ENCODE data around the gene DAB1.

The DAB1 gene

DNA sequence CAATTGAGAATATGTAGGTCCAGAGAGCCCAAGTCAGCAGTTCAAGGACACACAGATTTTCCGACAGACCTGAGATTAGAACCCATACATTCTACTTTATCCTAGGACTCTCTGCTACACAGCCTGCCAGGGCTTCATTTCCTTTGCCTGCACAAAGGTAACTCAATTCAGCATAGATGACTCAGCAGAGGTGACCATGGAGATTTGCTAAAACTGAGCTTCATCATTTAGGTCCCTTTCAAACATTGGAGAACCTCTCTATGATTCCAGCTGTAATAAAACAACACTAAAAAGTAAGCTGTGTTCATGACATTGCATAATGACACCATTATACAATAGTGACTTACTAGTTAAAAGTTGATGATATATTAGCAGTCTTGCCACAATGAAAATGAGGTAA is 22.2 kb downstream of the DAB1 start:
- no peak overlapping the region for H3K4me3 ChIP-seq (ENCODE audit: low read length)
- TF ChIP-seq, protein P1, sequence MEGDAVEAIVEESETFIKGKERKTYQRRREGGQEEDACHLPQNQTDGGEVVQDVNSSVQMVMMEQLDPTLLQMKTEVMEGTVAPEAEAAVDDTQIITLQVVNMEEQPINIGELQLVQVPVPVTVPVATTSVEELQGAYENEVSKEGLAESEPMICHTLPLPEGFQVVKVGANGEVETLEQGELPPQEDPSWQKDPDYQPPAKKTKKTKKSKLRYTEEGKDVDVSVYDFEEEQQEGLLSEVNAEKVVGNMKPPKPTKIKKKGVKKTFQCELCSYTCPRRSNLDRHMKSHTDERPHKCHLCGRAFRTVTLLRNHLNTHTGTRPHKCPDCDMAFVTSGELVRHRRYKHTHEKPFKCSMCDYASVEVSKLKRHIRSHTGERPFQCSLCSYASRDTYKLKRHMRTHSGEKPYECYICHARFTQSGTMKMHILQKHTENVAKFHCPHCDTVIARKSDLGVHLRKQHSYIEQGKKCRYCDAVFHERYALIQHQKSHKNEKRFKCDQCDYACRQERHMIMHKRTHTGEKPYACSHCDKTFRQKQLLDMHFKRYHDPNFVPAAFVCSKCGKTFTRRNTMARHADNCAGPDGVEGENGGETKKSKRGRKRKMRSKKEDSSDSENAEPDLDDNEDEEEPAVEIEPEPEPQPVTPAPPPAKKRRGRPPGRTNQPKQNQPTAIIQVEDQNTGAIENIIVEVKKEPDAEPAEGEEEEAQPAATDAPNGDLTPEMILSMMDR (conservative IDR thresholded peaks at IDR 0.05; ENCODE audit: low read depth, low read length), result no peak
- DNase-seq (ENCODE audit: low read depth), result no peak

GRCh38 chr1:57400048-57400447 is 23.8 kb downstream of the DAB1 start:
- DNase-seq (ENCODE audit: low read depth), result no peak
- TF ChIP-seq, protein P1 (conservative IDR thresholded peaks at IDR 0.05; ENCODE audit: low read depth, low read length), result no peak
- no peak overlapping the region for H3K4me3 ChIP-seq (ENCODE audit: low read length)

DNA sequence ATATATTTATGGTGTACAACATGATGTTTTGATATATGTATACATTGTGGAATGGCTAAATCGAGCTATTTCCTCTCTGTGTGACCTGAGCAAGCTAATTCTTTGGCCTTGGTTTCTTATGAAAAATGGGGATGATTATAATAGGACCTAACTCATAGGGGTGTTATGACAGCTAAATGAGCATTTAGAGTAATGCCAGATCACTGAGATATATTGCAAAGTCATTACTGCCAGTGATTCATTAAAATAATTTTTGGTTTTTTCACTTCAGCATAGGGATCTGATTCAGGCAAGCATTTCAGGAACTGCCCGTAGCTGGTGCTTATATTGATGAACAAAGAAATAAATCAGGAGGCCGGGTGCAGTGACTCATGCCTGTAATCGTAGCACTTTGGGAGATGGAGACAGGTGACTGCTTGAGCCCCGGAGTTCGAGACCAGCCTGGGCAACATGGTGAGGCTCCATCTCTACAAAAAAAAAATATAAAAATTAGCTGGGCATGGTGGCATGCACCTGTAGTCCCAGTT is 30.7 kb downstream of the DAB1 start:
- TF ChIP-seq, protein P1 (conservative IDR thresholded peaks at IDR 0.05; ENCODE audit: low read depth, low read length), result no peak
- DNase-seq (ENCODE audit: low read depth), result no peak
- H3K4me3 ChIP-seq (ENCODE audit: low read length), result no peak overlapping the region

- H3K4me3 ChIP-seq (ENCODE audit: low read length), result no peak overlapping the region
- no peak for DNase-seq (ENCODE audit: low read depth)
- TF ChIP-seq, protein P1 (conservative IDR thresholded peaks at IDR 0.05; ENCODE audit: low read depth, low read length), result no peak
These were observed 38.5 kb downstream of the DAB1 start for GRCh38 chr1:57385336-57385735.

DNA sequence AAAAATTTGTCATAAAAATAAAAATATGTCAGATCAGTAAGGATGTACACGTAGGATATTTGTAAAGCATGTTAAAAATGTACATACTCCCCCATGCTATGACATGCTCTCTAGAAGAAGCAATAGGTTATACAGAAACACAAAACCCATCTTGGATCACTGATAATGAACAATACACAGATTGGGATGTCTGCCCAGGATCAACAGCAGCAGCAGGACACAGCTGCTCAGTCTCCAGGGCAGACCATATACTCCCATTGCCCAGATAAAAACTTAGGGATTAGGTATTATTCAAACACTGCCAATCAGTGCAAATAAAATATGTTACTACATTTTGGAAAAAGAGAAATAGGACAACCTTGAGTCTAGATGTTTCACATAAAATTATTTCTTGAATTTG is 39.0 kb downstream of the DAB1 start:
- TF ChIP-seq, protein P1 (conservative IDR thresholded peaks at IDR 0.05; ENCODE audit: low read depth, low read length), result no peak
- DNase-seq (ENCODE audit: low read depth), result no peak
- no peak overlapping the region for H3K4me3 ChIP-seq (ENCODE audit: low read length)

DNA sequence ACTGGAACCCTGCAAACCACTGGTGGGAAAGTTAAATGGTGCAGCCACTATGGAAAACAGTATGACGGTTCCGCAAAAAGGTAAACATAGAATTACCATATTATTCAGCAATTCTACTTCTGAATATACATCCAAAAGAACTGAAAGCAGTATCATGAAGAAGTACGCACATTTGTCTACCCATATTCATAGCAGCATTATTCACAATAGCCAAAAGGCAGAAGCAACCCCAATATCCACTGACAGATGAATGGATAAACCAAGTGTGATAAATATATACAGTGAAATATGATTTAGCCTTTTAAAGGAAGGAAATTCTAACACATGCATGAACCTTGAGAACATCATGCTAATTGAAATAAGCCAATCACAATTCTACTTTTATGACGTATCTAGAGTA is 39.6 kb downstream of the DAB1 start:
- no peak overlapping the region for H3K4me3 ChIP-seq (ENCODE audit: low read length)
- TF ChIP-seq, protein P1 (conservative IDR thresholded peaks at IDR 0.05; ENCODE audit: low read depth, low read length), result no peak
- DNase-seq (ENCODE audit: low read depth), result no peak

DNA sequence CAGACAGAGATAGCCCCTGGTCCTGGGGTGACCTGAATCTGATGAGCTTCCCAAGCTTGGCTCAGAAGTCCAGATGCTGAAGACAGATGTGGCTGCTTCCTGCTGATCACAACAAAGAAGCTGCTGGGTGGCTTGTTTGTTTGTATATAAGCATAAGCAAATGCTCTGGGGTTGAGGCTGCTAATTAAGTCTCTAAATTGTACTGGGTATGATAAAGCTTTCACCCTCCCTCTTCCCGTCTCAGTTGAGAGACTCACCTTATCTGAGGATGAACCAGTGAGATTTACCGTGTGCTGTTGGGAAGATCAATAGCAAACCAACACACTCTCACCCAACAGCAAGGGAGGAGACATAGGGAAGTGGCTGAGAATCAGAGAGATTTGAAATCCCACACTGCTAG is 42.0 kb downstream of the DAB1 start:
- DNase-seq (ENCODE audit: low read depth), result no peak
- TF ChIP-seq, protein P1 (conservative IDR thresholded peaks at IDR 0.05; ENCODE audit: low read depth, low read length), result no peak

More for the DNA sequence above, 42.0 kb downstream of the DAB1 start:
- no peak overlapping the region for H3K4me3 ChIP-seq (ENCODE audit: low read length)

Data from retinal pigment epithelial cell (primary cell).